H1 (cell line): ENCODE results near the gene NEUROD6.

Source experiments
- ATF3 ChIP-seq: IDR thresholded peaks from 2 replicates; pipeline ENCODE4 v1.6.1; 2011; ENCODE audit warnings: low read depth, mild to moderate bottlenecking, low read length; ENCODE audit not compliant: insufficient read depth
- CTCF ChIP-seq, 3 experiments: IDR thresholded peaks; 1 replicate in 2 of 3; 2 replicates in 1 of 3; pipeline versions ENCODE4 v1.5.1 to v1.6.1; 2011; ENCODE audit warnings: low read length in 3 of 3, mild to moderate bottlenecking in 3 of 3, inconsistent platforms in 2 of 3, low read depth in 1 of 3, moderate library complexity in 1 of 3; ENCODE audit not compliant: insufficient read depth in 1 of 3; ENCODE audit errors: control extremely low read depth in 1 of 3
- MAX ChIP-seq: IDR thresholded peaks from 2 replicates; pipeline ENCODE4 v1.6.1; 2012; ENCODE audit warnings: inconsistent platforms
- POLR2A ChIP-seq, 2 experiments: IDR thresholded peaks; 1 replicate in 1 of 2; 2 replicates in 1 of 2; pipeline ENCODE4 v1.6.1; 2011; ENCODE audit warnings: low read depth in 2 of 2, low read length in 2 of 2, mild to moderate bottlenecking in 2 of 2; ENCODE audit errors: control extremely low read depth in 1 of 2
- SP2 ChIP-seq: IDR thresholded peaks from 2 replicates; pipeline ENCODE4 v1.6.1; 2012; ENCODE audit warnings: mild to moderate bottlenecking, low read length, inconsistent platforms
- TAF1 ChIP-seq: IDR thresholded peaks from 2 replicates; pipeline ENCODE4 v1.6.1; 2011; ENCODE audit warnings: mild to moderate bottlenecking, low read depth, low read length
- TEAD4 ChIP-seq: IDR thresholded peaks from 2 replicates; pipeline ENCODE4 v1.6.1; 2012; ENCODE audit warnings: low read depth, low read length, inconsistent platforms, mixed read lengths

- TF ChIP-seq ATF3 (no peak), SP2 (no peak), CTCF (IDR thresholded peaks at IDR 0.05; ENCODE audit: control extremely low read depth in 1 of 3, insufficient read depth in 1 of 3, low read depth in 1 of 3, low read length in 3 of 3) (no peak), TEAD4 (no peak), POLR2A (IDR thresholded peaks at IDR 0.05; ENCODE audit: control extremely low read depth in 1 of 2, low read depth in 2 of 2, low read length in 2 of 2) (no peak), MAX (no peak), TAF1 (no peak)
These were observed 23.0 kb upstream of the NEUROD6 start for GRCh38 chr7:31363496-31363895.
